Ishikawa (cell line): ENCODE data around the gene CITED1.
A peak's percentile ranks its signal among the peaks of the same experiment; 100 is the strongest.

Experiments
- CEBPB ChIP-seq: IDR thresholded peaks from 2 replicates; pipeline ENCODE4 v1.6.1; 2012
- CREB1 ChIP-seq: IDR thresholded peaks from 2 replicates; pipeline ENCODE4 v1.6.1; 2012; ENCODE audit warnings: low read depth
- EGR1 ChIP-seq: IDR thresholded peaks from 2 replicates; pipeline ENCODE4 v1.6.1; 2012
- EP300 ChIP-seq: IDR thresholded peaks from 2 replicates; pipeline ENCODE4 v1.6.1; 2012; ENCODE audit warnings: borderline replicate concordance
- FOXM1 ChIP-seq: IDR thresholded peaks from 2 replicates; pipeline ENCODE4 v1.6.1; 2012; ENCODE audit warnings: low read depth, borderline replicate concordance
- NFIC ChIP-seq: IDR thresholded peaks from 2 replicates; pipeline ENCODE4 v1.6.1; 2012
- RAD21 ChIP-seq: IDR thresholded peaks from 2 replicates; pipeline ENCODE4 v1.6.1; 2012; ENCODE audit warnings: low read depth
- TAF1 ChIP-seq: IDR thresholded peaks from 2 replicates; pipeline ENCODE4 v1.6.1; 2012; ENCODE audit warnings: low read depth, mild to moderate bottlenecking
- TCF12 ChIP-seq: IDR thresholded peaks from 2 replicates; pipeline ENCODE4 v1.6.1; 2012; ENCODE audit warnings: low read depth
- TEAD4 ChIP-seq: IDR thresholded peaks from 2 replicates; pipeline ENCODE4 v1.6.1; 2012
- YY1 ChIP-seq: IDR thresholded peaks from 2 replicates; pipeline ENCODE4 v1.6.1; 2012; ENCODE audit warnings: low read depth
- ZBTB7A ChIP-seq: IDR thresholded peaks from 2 replicates; pipeline ENCODE4 v1.6.1; 2012; ENCODE audit warnings: low read depth
- TF ChIP-seq, protein P1 (sequence below): IDR thresholded peaks from 2 replicates; pipeline ENCODE4 v1.6.1; 2012
- TF ChIP-seq, protein P2 (sequence below): IDR thresholded peaks from 2 replicates; pipeline ENCODE4 v1.6.1; 2012
- TF ChIP-seq, protein P3 (sequence below): IDR thresholded peaks from 2 replicates; pipeline ENCODE4 v1.6.1; 2012; ENCODE audit warnings: low read depth, mild to moderate bottlenecking

The CITED1 gene, protein sequence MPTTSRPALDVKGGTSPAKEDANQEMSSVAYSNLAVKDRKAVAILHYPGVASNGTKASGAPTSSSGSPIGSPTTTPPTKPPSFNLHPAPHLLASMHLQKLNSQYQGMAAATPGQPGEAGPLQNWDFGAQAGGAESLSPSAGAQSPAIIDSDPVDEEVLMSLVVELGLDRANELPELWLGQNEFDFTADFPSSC

DNA sequence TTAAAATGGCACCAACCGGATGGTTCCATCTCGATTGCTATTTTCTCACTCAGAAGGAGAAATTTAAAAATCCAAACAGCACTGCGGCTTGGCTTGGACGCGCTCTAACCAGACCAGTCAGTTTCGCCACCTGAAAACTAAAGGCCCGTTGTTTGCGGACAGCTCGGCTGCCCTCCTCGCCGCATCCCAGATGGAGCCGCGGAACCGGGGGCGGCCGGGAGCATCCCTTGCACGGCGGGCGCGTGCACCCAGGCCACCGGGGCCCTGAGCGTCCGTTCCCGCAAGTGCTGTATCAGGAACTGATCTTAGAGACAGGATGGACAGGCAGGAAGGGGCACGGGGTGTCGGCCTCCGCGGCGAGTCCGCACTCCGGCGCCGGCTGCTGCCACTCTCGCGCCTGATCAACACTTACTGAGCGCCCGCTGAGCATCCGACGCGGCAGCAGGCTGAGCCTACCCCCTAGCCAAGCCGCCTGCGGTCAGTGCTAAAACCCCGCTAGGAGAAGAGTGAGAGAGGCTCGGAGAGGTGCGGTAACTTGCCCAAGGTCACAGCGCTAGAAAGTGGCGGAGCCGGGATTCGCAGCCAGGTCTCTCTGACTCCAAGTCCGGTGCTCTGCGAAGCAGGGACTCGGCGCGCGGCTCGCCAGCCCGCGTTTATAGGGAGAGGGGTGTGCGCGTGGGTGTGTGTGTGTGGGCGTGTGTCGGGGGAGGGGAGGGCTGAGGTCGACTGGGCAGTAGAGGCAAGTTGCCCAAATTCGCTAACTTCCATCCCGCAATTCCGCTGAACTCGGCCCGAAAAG lies at the start of gene CITED1:
TSS of gene CITED1 (minus strand) at position 629 of the 799 bp plus-strand sequence. CDS start 3,045 bp downstream, outside the sequence.
- TF ChIP-seq, protein P1, sequence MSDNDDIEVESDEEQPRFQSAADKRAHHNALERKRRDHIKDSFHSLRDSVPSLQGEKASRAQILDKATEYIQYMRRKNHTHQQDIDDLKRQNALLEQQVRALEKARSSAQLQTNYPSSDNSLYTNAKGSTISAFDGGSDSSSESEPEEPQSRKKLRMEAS, result no peak
- TF ChIP-seq EGR1 (peak; percentile 65), EP300 (no peak), CREB1 (no peak)

DNA sequence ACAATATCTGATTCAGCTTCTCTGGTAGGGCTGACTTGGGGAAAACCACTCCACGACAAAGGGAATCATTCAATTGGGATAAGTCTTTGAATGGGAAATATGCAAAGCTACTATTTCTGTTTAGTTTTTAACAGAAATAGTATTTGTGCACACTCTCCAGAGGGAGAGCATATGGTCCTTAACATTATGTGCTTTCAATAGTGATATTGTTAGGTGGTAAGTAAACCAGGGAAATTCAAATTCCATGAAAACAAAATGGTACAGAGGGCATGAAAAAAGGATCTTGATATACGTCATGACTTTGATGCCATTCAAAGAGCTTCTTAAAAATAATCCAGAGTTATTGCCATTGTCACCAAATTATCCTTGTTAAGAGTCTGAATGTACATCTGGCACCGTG lies 47.1 kb upstream of the CITED1 start:
- no peak for TF ChIP-seq TAF1
- TF ChIP-seq TEAD4, result no peak
- TF ChIP-seq EP300, result no peak
- no peak for TF ChIP-seq EGR1

GRCh38 chrX:72351606-72352334 lies 46.1 kb upstream of the CITED1 start:
- no peak for TF ChIP-seq EP300
- TF ChIP-seq TEAD4, result no peak
- TF ChIP-seq NFIC, result no peak

GRCh38 chrX:72349190-72349589 lies 43.5 kb upstream of the CITED1 start:
- TF ChIP-seq TAF1 (no peak), CEBPB (no peak), ZBTB7A (no peak), RAD21 (no peak), NFIC (no peak)
- TF ChIP-seq, protein P2, sequence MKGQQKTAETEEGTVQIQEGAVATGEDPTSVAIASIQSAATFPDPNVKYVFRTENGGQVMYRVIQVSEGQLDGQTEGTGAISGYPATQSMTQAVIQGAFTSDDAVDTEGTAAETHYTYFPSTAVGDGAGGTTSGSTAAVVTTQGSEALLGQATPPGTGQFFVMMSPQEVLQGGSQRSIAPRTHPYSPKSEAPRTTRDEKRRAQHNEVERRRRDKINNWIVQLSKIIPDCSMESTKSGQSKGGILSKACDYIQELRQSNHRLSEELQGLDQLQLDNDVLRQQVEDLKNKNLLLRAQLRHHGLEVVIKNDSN, result no peak
- TF ChIP-seq, protein P3, sequence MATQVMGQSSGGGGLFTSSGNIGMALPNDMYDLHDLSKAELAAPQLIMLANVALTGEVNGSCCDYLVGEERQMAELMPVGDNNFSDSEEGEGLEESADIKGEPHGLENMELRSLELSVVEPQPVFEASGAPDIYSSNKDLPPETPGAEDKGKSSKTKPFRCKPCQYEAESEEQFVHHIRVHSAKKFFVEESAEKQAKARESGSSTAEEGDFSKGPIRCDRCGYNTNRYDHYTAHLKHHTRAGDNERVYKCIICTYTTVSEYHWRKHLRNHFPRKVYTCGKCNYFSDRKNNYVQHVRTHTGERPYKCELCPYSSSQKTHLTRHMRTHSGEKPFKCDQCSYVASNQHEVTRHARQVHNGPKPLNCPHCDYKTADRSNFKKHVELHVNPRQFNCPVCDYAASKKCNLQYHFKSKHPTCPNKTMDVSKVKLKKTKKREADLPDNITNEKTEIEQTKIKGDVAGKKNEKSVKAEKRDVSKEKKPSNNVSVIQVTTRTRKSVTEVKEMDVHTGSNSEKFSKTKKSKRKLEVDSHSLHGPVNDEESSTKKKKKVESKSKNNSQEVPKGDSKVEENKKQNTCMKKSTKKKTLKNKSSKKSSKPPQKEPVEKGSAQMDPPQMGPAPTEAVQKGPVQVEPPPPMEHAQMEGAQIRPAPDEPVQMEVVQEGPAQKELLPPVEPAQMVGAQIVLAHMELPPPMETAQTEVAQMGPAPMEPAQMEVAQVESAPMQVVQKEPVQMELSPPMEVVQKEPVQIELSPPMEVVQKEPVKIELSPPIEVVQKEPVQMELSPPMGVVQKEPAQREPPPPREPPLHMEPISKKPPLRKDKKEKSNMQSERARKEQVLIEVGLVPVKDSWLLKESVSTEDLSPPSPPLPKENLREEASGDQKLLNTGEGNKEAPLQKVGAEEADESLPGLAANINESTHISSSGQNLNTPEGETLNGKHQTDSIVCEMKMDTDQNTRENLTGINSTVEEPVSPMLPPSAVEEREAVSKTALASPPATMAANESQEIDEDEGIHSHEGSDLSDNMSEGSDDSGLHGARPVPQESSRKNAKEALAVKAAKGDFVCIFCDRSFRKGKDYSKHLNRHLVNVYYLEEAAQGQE, result no peak

- TF ChIP-seq, protein P1, result no peak
- no peak for TF ChIP-seq TCF12
- TF ChIP-seq, protein P3, result no peak
- TF ChIP-seq ZBTB7A, result no peak
- no peak for TF ChIP-seq EGR1
- TF ChIP-seq YY1, result no peak
- TF ChIP-seq TEAD4, result no peak
- TF ChIP-seq, protein P2, result no peak
- TF ChIP-seq FOXM1, result no peak
- no peak for TF ChIP-seq CREB1
- no peak for TF ChIP-seq TAF1
- TF ChIP-seq CEBPB, result no peak
- no peak for TF ChIP-seq EP300
- TF ChIP-seq NFIC, result no peak
- no peak for TF ChIP-seq RAD21
Measured at GRCh38 chrX:72348247-72348979, 42.7 kb upstream of the CITED1 start.

- TF ChIP-seq TCF12, result no peak
- TF ChIP-seq, protein P1, result no peak
- TF ChIP-seq, protein P3, result no peak
- no peak for TF ChIP-seq ZBTB7A
- no peak for TF ChIP-seq RAD21
- TF ChIP-seq CEBPB, result no peak
- TF ChIP-seq, protein P2, result no peak
- no peak for TF ChIP-seq NFIC
- no peak for TF ChIP-seq YY1
- no peak for TF ChIP-seq CREB1
Measured at GRCh38 chrX:72347366-72347765, 41.7 kb upstream of the CITED1 start.
